OCI-LY3 (cell line): ENCODE results near the gene MGAT4C.

Experiments
- EZH2phosphoT487 ChIP-seq: fragments of 200-600 bp; shearing (Covaris generic); IDR thresholded peaks from 2 replicates; pipeline ENCODE4 v1.6.1; 2018; ENCODE audit warnings: antibody characterized with exemption, mixed run types, low read depth
- TF ChIP-seq, protein P1 (sequence below): fragments of 200-600, 300-600 bp; sonication (generic); IDR thresholded peaks from 2 replicates; pipeline ENCODE4 v1.5.1; 2014; ENCODE audit warnings: antibody characterized with exemption, low read length, low read depth

DNA sequence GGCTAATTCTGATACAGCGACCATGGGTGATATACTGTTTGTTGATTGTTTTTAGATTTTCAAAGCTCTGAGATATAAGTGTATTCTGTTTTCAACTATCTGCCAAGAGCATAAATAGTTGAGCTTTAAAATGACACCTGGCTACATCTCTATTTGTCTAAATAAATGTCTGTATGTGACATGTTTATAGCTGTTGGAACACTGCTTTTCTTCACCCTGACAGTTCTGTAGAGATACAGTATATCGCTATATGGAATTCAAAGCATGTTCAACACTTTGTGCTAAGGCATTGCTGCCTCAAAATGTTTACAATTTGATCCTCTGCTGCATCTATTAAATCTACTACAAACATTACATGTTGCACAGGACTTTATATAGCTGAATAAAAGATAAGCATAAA is 27.4 kb upstream of the MGAT4C start:
- TF ChIP-seq, protein P1, sequence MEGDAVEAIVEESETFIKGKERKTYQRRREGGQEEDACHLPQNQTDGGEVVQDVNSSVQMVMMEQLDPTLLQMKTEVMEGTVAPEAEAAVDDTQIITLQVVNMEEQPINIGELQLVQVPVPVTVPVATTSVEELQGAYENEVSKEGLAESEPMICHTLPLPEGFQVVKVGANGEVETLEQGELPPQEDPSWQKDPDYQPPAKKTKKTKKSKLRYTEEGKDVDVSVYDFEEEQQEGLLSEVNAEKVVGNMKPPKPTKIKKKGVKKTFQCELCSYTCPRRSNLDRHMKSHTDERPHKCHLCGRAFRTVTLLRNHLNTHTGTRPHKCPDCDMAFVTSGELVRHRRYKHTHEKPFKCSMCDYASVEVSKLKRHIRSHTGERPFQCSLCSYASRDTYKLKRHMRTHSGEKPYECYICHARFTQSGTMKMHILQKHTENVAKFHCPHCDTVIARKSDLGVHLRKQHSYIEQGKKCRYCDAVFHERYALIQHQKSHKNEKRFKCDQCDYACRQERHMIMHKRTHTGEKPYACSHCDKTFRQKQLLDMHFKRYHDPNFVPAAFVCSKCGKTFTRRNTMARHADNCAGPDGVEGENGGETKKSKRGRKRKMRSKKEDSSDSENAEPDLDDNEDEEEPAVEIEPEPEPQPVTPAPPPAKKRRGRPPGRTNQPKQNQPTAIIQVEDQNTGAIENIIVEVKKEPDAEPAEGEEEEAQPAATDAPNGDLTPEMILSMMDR = no peak
- no peak for TF ChIP-seq EZH2phosphoT487
